Measurements from ENCODE around the gene PPAT. TPM values are rescaled to one million over a fixed set of nuclear protein-coding genes. Genes with fewer than 3 reads are reported as not detected.

PPAT gene
- total RNA-seq, 1 donor from 2014 or later, result 42.2 TPM

DNA sequence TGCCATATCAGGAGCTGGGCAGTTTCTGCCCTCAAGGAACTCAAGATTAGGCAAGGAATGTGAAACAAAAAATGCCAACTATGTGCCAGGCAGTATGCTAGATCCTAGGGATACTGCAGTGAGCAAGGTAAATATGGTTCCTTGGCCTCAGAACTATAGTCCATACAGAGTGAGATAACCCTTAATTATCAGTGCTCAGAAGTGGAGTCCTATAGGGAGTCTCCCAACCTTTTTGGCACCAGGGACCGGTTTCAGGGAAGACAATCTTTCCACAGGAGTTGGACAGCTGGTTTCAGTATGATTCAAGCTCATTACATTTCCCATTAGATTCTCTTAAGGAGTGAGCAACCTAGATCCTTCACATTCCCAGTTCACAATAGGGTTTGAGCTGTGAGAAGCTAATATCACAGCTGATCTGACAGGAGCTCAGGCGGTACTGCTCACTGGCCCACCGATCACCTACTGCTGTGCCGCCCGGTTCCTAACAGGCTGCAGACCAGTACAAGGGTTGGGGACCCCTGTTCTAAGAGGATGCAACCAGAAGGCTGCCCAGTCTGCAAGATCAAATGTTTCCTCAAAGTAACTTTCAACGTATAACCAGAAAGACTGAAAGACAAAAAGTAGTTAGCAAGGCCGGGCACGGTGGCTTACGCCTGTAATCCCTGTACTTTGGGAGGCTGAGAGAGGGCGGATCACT lies 30.3 kb upstream of the PPAT start:
- FAIRE-seq (no peak), DNase-seq (ENCODE audit: low read depth) (peak; percentile 49)
- H3K36me3 ChIP-seq (ENCODE audit: insufficient read depth, low read length), result peaks cover 11% of the 10 kb centered on the region
- peak overlapping the region; percentile 100 for H3K4me3 ChIP-seq (ENCODE audit: insufficient read depth, low read depth, low read length)
- H4K20me1 ChIP-seq (ENCODE audit: insufficient read depth, low read length), result peaks cover 30% of the 10 kb centered on the region
- Mint-ChIP-seq H3K27me3 (ENCODE audit: low read depth, unreplicated experiment) (no peaks in the 10 kb centered on the region), H3K4me3 (ENCODE audit: unreplicated experiment) (peak overlapping the region; percentile 97), H3K9me3 (ENCODE audit: unreplicated experiment) (no peaks in the 10 kb centered on the region), H3K4me1 (ENCODE audit: low read depth, unreplicated experiment) (peaks cover 18% of the 10 kb centered on the region), H3K27ac (ENCODE audit: unreplicated experiment) (peak overlapping the region; percentile 99), H3K36me3 (ENCODE audit: low read depth, unreplicated experiment) (peaks cover 5% of the 10 kb centered on the region)
- TF ChIP-seq, protein P1, sequence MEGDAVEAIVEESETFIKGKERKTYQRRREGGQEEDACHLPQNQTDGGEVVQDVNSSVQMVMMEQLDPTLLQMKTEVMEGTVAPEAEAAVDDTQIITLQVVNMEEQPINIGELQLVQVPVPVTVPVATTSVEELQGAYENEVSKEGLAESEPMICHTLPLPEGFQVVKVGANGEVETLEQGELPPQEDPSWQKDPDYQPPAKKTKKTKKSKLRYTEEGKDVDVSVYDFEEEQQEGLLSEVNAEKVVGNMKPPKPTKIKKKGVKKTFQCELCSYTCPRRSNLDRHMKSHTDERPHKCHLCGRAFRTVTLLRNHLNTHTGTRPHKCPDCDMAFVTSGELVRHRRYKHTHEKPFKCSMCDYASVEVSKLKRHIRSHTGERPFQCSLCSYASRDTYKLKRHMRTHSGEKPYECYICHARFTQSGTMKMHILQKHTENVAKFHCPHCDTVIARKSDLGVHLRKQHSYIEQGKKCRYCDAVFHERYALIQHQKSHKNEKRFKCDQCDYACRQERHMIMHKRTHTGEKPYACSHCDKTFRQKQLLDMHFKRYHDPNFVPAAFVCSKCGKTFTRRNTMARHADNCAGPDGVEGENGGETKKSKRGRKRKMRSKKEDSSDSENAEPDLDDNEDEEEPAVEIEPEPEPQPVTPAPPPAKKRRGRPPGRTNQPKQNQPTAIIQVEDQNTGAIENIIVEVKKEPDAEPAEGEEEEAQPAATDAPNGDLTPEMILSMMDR (IDR thresholded peaks at IDR 0.05; ENCODE audit: insufficient read depth, low read depth, low read length), result no peak
- TF ChIP-seq EZH2 (IDR thresholded peaks at IDR 0.05; ENCODE audit: insufficient read depth, low read length), result no peak
- no peaks in the 10 kb centered on the region for H3K27me3 ChIP-seq (ENCODE audit: insufficient read depth, low read length)
- peak overlapping the region; percentile 99 for H3K4me2 ChIP-seq (ENCODE audit: low read length)
- peaks cover 11% of the 10 kb centered on the region for H3K4me1 ChIP-seq (ENCODE audit: insufficient read depth, low read length)
- H3K9ac ChIP-seq (ENCODE audit: low read length), result peak overlapping the region; percentile 99
- H3K9me3 ChIP-seq (ENCODE audit: insufficient read depth, low read depth, low read length), result no peaks in the 10 kb centered on the region
- no peak overlapping the region for H2AFZ ChIP-seq (ENCODE audit: low read depth, low read length)
- H3K79me2 ChIP-seq (ENCODE audit: insufficient read depth, low read length), result peaks cover 72% of the 10 kb centered on the region
- H3K27ac ChIP-seq (ENCODE audit: low read depth, low read length), result peak overlapping the region; percentile 95

DNA sequence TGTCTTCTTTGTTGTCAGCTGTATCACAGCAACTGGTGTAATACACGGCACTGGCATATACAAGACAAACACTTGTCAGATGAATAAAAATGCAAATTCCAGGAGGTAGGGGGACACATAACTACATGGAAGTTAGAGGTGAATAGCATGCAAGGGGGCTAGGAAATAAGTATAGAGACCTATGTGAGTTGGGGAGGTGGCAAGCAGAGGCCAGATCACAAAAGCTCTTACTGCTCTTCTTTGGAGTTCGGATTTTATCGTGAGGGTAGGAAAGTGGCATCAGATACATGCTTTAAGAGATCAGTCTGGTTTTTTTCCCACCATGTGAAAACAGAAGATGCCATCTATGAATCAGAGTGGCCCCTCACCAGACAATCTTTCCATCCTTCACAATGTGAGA lies 29.2 kb upstream of the PPAT start:
- H3K27ac Mint-ChIP-seq (ENCODE audit: unreplicated experiment), result no peak overlapping the region

More for the DNA sequence above, 29.2 kb upstream of the PPAT start:
- no peak overlapping the region for H3K4me3 ChIP-seq (ENCODE audit: insufficient read depth, low read depth, low read length)
- DNase-seq (ENCODE audit: low read depth) (no peak), FAIRE-seq (no peak)
- peaks cover 22% of the 10 kb centered on the region for H4K20me1 ChIP-seq (ENCODE audit: insufficient read depth, low read length)
- H3K9me3 Mint-ChIP-seq (ENCODE audit: unreplicated experiment), result no peaks in the 10 kb centered on the region
- H3K27me3 ChIP-seq (ENCODE audit: insufficient read depth, low read length), result no peaks in the 10 kb centered on the region
- no peak overlapping the region for H3K27ac ChIP-seq (ENCODE audit: low read depth, low read length)
- H3K79me2 ChIP-seq (ENCODE audit: insufficient read depth, low read length), result peaks cover 61% of the 10 kb centered on the region
- peak overlapping the region; percentile 18 for H3K4me3 Mint-ChIP-seq (ENCODE audit: unreplicated experiment)
- H3K36me3 Mint-ChIP-seq (ENCODE audit: low read depth, unreplicated experiment), result peaks cover 10% of the 10 kb centered on the region
- no peaks in the 10 kb centered on the region for H3K9me3 ChIP-seq (ENCODE audit: insufficient read depth, low read depth, low read length)
- H3K36me3 ChIP-seq (ENCODE audit: insufficient read depth, low read length), result peaks cover 13% of the 10 kb centered on the region
- H3K27me3 Mint-ChIP-seq (ENCODE audit: low read depth, unreplicated experiment), result no peaks in the 10 kb centered on the region
- peaks cover 11% of the 10 kb centered on the region for H3K4me1 ChIP-seq (ENCODE audit: insufficient read depth, low read length)
- TF ChIP-seq EZH2 (IDR thresholded peaks at IDR 0.05; ENCODE audit: insufficient read depth, low read length), result no peak
- TF ChIP-seq, protein P1 (IDR thresholded peaks at IDR 0.05; ENCODE audit: insufficient read depth, low read depth, low read length), result no peak
- H3K9ac ChIP-seq (ENCODE audit: low read length), result no peak overlapping the region
- no peak overlapping the region for H2AFZ ChIP-seq (ENCODE audit: low read depth, low read length)
- H3K4me2 ChIP-seq (ENCODE audit: low read length), result no peak overlapping the region
- H3K4me1 Mint-ChIP-seq (ENCODE audit: low read depth, unreplicated experiment), result peaks cover 22% of the 10 kb centered on the region

Measured in astrocyte (in vitro differentiated cells and primary cell).